Germinal center (tissue), 1 donor: ENCODE measurements around the gene SLC39A10.

ENCODE experiments used
- DNase-seq: peaks from one replicate; pipeline ENCODE4 v3.0.0; 2012; ENCODE audit warnings: mixed read lengths, low spot score

The SLC39A10 gene

GRCh38 chr2:195730912-195731311 lies 73.9 kb downstream of the SLC39A10 start:
- DNase-seq = no peak

- no peak for DNase-seq
Measured at GRCh38 chr2:195732574-195732973, 75.5 kb downstream of the SLC39A10 start.

- no peak for DNase-seq
Measured at GRCh38 chr2:195733831-195734230, 76.8 kb downstream of the SLC39A10 start.

- DNase-seq = no peak
Measured at GRCh38 chr2:195734395-195734794, 77.4 kb downstream of the SLC39A10 start.

GRCh38 chr2:195734931-195735330 lies 77.9 kb downstream of the SLC39A10 start:
- DNase-seq = no peak

- no peak for DNase-seq
Measured at GRCh38 chr2:195735347-195735746, 78.3 kb downstream of the SLC39A10 start.

- no peak for DNase-seq
Measured at GRCh38 chr2:195737511-195738325, 80.7 kb downstream of the SLC39A10 start.

GRCh38 chr2:195741191-195741590 lies 84.2 kb downstream of the SLC39A10 start:
- no peak for DNase-seq

- no peak for DNase-seq
Measured at GRCh38 chr2:195756218-195756942, 99.4 kb downstream of the SLC39A10 start.

- DNase-seq = no peak
Measured at GRCh38 chr2:195758846-195759245, 101.8 kb downstream of the SLC39A10 start.

- DNase-seq = no peak
Measured at GRCh38 chr2:195759877-195760276, 102.9 kb downstream of the SLC39A10 start.

- no peak for DNase-seq
Measured at GRCh38 chr2:195763866-195764265, 106.8 kb downstream of the SLC39A10 start.

GRCh38 chr2:195766691-195767090 lies 109.7 kb downstream of the SLC39A10 start:
- DNase-seq = no peak

GRCh38 chr2:195768431-195768830 lies 111.4 kb downstream of the SLC39A10 start:
- DNase-seq = no peak

GRCh38 chr2:195769975-195770374 lies 112.9 kb downstream of the SLC39A10 start:
- DNase-seq = no peak

- no peak for DNase-seq
Measured at GRCh38 chr2:195779491-195779890, 122.5 kb downstream of the SLC39A10 start.

GRCh38 chr2:195782156-195782555 lies 125.1 kb downstream of the SLC39A10 start:
- no peak for DNase-seq
